SK-N-SH (cell line): ENCODE results near the gene PLCB1. TPM values are rescaled to one million over a fixed set of nuclear protein-coding genes. Genes with fewer than 3 reads are reported as not detected.
A peak's percentile ranks its signal among the peaks of the same experiment; 100 is the strongest.

Source experiments
- CTCF ChIA-PET: fragments of 300-600, 350-600 bp; formaldehyde crosslinking; extraction: SDS; loops from one replicate; lab custom pipeline; 2021; lab: Yijun Ruan, JAX
- POLR2A ChIA-PET: fragments of 350-600 bp; sonication (Branson Sonifier 250); formaldehyde crosslinking; extraction: SDS; loops from one replicate; lab custom pipeline; 2020; ENCODE audit warnings: antibody characterized with exemption, inconsistent platforms; lab: Yijun Ruan, JAX
- DNase-seq: peaks from one replicate; pipeline ENCODE4 v3.0.0; 2012
- H2AFZ ChIP-seq: fragments of 200-600 bp; sonication (generic); 2 replicates; pipeline ENCODE4 v1.8.1; 2016; ENCODE audit warnings: antibody characterized with exemption, mild to moderate bottlenecking, low read depth
- H3F3A ChIP-seq: fragments of 200-600 bp; sonication (generic); replicated peaks from 2 replicates; pipeline ENCODE3; 2016; ENCODE audit warnings: antibody characterized with exemption, mild to moderate bottlenecking; ENCODE audit not compliant: insufficient read depth
- H3K27ac ChIP-seq, 2 experiments: fragments of 200-500 bp in 1 of 2; fragments of 200-600 bp in 1 of 2; sonication (Bioruptor generic) in 1 of 2; sonication (generic), shearing (Covaris generic) in 1 of 2; 2 replicates each; pipeline versions ENCODE4 v1.5.1 to v1.6.1; 2014 to 2016; ENCODE audit warnings: low read depth in 2 of 2, inconsistent platforms in 1 of 2, low read length in 1 of 2, mild to moderate bottlenecking in 1 of 2, mixed read lengths in 1 of 2
- H3K27me3 ChIP-seq: fragments of 200-600 bp; sonication (generic), shearing (Covaris generic); 2 replicates; pipeline ENCODE4 v1.6.1; 2016; ENCODE audit warnings: mixed run types; ENCODE audit not compliant: insufficient read depth
- H3K36me3 ChIP-seq, 2 experiments: fragments of 200-500 bp in 1 of 2; fragments of 200-600 bp in 1 of 2; sonication (Bioruptor generic) in 1 of 2; sonication (generic) in 1 of 2; replicated peaks in 1 of 2; 2 replicates each; pipeline versions ENCODE3 to v1.5.1; 2014 to 2016; ENCODE audit warnings: low read length in 1 of 2, mild to moderate bottlenecking in 1 of 2; ENCODE audit not compliant: insufficient read depth in 2 of 2, control insufficient read depth in 1 of 2
- H3K4me1 ChIP-seq, 2 experiments: fragments of 200-500 bp in 1 of 2; fragments of 200-600 bp in 1 of 2; sonication (Bioruptor generic) in 1 of 2; sonication (generic), shearing (Covaris generic) in 1 of 2; 2 replicates each; pipeline versions ENCODE4 v1.5.1 to v1.6.1; 2014 to 2016; ENCODE audit warnings: low read depth in 1 of 2, low read length in 1 of 2, mixed run types in 1 of 2; ENCODE audit not compliant: insufficient read depth in 2 of 2, control insufficient read depth in 1 of 2
- H3K4me2 ChIP-seq: fragments of 200-600 bp; sonication (generic), shearing (Covaris generic); 2 replicates; pipeline ENCODE4 v1.6.1; 2017; ENCODE audit warnings: mixed run types
- H3K4me3 ChIP-seq, 2 experiments: fragments of 200-500 bp in 1 of 2; fragments of 200-600 bp in 1 of 2; sonication (Bioruptor generic) in 1 of 2; sonication (generic), shearing (Covaris generic) in 1 of 2; 2 replicates each; pipeline versions ENCODE4 v1.5.1 to v1.8.1; 2014 to 2016; ENCODE audit warnings: low read depth in 2 of 2, inconsistent platforms in 1 of 2, low read length in 1 of 2, mild to moderate bottlenecking in 1 of 2, mixed read lengths in 1 of 2, moderate library complexity in 1 of 2
- H3K79me2 ChIP-seq: fragments of 200-600 bp; sonication (generic); 2 replicates; pipeline ENCODE4 v1.8.1; 2017; ENCODE audit warnings: mild to moderate bottlenecking; ENCODE audit not compliant: insufficient read depth
- H3K9ac ChIP-seq: fragments of 200-600 bp; sonication (generic); 2 replicates; pipeline ENCODE4 v1.6.1; 2017; ENCODE audit warnings: mixed run types
- H3K9me2 ChIP-seq: fragments of 200-600 bp; sonication (generic); 2 replicates; pipeline ENCODE4 v1.6.1; 2017; ENCODE audit warnings: mixed run types
- H3K9me3 ChIP-seq: fragments of 200-600 bp; sonication (generic); 2 replicates; pipeline ENCODE4 v1.6.1; 2017; ENCODE audit warnings: mixed run types, mild to moderate bottlenecking, moderate library complexity
- H4K20me1 ChIP-seq: fragments of 200-600 bp; sonication (generic); 2 replicates; pipeline ENCODE4 v1.6.1; 2017; ENCODE audit warnings: mild to moderate bottlenecking, mixed run types; ENCODE audit not compliant: insufficient read depth
- ELF1 ChIP-seq: IDR thresholded peaks from 2 replicates; pipeline ENCODE4 v1.4.0; 2012
- EP300 ChIP-seq, 2 experiments: IDR thresholded peaks; 2 replicates each; pipeline versions ENCODE4 v1.4.0 to v1.6.1; 2012; ENCODE audit warnings: borderline replicate concordance in 1 of 2, low read depth in 1 of 2, low read length in 1 of 2
- EZH2phosphoT487 ChIP-seq: fragments of 200-600 bp; sonication (generic); IDR thresholded peaks from 2 replicates; pipeline ENCODE4 v1.6.1; 2017; ENCODE audit warnings: low read depth, mixed run types, mild to moderate bottlenecking, antibody characterized with exemption, moderate library complexity, borderline replicate concordance
- FOSL2 ChIP-seq: IDR thresholded peaks from 2 replicates; pipeline ENCODE4 v1.4.0; 2012; ENCODE audit warnings: low read depth, mild to moderate bottlenecking, moderate library complexity, borderline replicate concordance
- FOXJ3 ChIP-seq: sonication (generic); formaldehyde crosslinking; IDR thresholded peaks from 2 replicates; pipeline ENCODE4 v1.5.1; 2020; ENCODE audit warnings: mild to moderate bottlenecking, missing genetic modification reagents
- FOXM1 ChIP-seq: IDR thresholded peaks from 2 replicates; pipeline ENCODE4 v1.4.0; 2012; ENCODE audit warnings: low read depth, mild to moderate bottlenecking
- GABPA ChIP-seq: IDR thresholded peaks from 2 replicates; pipeline ENCODE4 v1.4.0; 2012; ENCODE audit warnings: low read depth, mild to moderate bottlenecking
- MEF2A ChIP-seq: IDR thresholded peaks from 2 replicates; pipeline ENCODE4 v1.4.0; 2012; ENCODE audit warnings: low read depth, borderline replicate concordance
- MXI1 ChIP-seq: IDR thresholded peaks from 2 replicates; pipeline ENCODE4 v1.6.1; 2012; ENCODE audit warnings: mild to moderate bottlenecking, low read depth, low read length, improper control_type of control experiment
- NFIC ChIP-seq: IDR thresholded peaks from 2 replicates; pipeline ENCODE4 v1.4.0; 2012; ENCODE audit warnings: borderline replicate concordance
- PBX3 ChIP-seq: IDR thresholded peaks from 2 replicates; pipeline ENCODE4; 2012
- POLR2AphosphoS5 ChIP-seq: IDR thresholded peaks from 2 replicates; pipeline ENCODE4 v1.6.1; 2012; ENCODE audit warnings: low read depth, low read length
- SIN3A ChIP-seq: IDR thresholded peaks from 2 replicates; pipeline ENCODE4 v1.6.1; 2012; ENCODE audit warnings: low read depth, mild to moderate bottlenecking, low read length, moderate library complexity, borderline replicate concordance
- SMC3 ChIP-seq: IDR thresholded peaks from 2 replicates; pipeline ENCODE4 v1.6.1; 2012; ENCODE audit warnings: low read depth, low read length, improper control_type of control experiment
- TCF12 ChIP-seq: IDR thresholded peaks from 2 replicates; pipeline ENCODE4 v1.4.0; 2012
- TEAD4 ChIP-seq: IDR thresholded peaks from 2 replicates; pipeline ENCODE4 v1.4.0; 2012; ENCODE audit warnings: mild to moderate bottlenecking, borderline replicate concordance; ENCODE audit not compliant: insufficient read depth
- YY1 ChIP-seq: IDR thresholded peaks from 2 replicates; pipeline ENCODE4 v1.4.0; 2012; ENCODE audit warnings: low read depth, mild to moderate bottlenecking
- WGBS: methylation state at CpG from one replicate; pipeline ENCODE4 v1.1.6; 2017; ENCODE audit warnings: low lambda C conversion rate; 5-methylcytosine and 5-hydroxymethylcytosine counted together
- polyA plus RNA-seq, 3 experiments: library from polyadenylated mRNA; depleted of rRNA; stranded (reverse); fragments of >200 nt; gene quantifications; 2 replicates each; pipeline ENCODE4 v1.2.3, GENCODE V29; 2012
- TF ChIP-seq, protein P1 (sequence below): fragments of 150-350 bp; IDR thresholded peaks from 2 replicates; pipeline ENCODE4 v1.6.1; 2017; ENCODE audit warnings: antibody characterized with exemption, low read length, low read depth, borderline replicate concordance
- TF ChIP-seq, protein P2 (sequence below): fragments of 150-350 bp; IDR thresholded peaks from 2 replicates; pipeline ENCODE4 v1.6.1; 2016; ENCODE audit warnings: mild to moderate bottlenecking, low read depth, low read length

PLCB1 gene
- polyA plus RNA-seq, 1 of the 3 experiments (the other 2 are of a cell fraction), result 10.5 TPM

DNA sequence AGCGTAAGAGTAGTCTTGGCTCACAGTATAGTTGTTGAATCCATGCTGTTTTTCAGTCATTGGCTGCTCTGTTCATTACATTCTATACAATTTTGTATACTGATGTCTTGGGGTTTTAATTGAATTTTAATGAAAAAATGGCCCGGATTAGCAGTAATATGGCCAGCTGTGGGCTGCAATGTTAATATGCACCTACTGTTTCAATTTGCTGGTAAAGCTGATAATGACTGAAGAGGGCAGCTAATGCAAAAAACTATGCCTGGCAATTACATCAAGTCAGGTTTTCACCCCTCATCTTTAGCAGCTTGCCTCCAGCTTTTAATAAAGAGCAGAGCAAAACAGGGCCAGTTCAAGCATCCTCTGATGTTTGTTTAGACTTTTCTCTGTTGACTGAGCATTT, 394.5 kb downstream of the PLCB1 start:
- Histone ChIP-seq H3F3A (peaks cover 39% of the 10 kb centered on the region), H3K4me1 (peaks cover 4 to 5% of the 10 kb centered on the region in 2 experiments; a peak in 3 of 4 replicates), H3K9me2 (no peaks in the 10 kb centered on the region), H4K20me1 (no peaks in the 10 kb centered on the region), H3K27ac (peak overlapping the region in 1 of 2 experiments; percentile 76; a peak in 3 of 4 replicates), H3K79me2 (no peaks in the 10 kb centered on the region; the same call in 1 of the 2 replicates), H3K27me3 (no peaks in the 10 kb centered on the region), H2AFZ (no peak overlapping the region), H3K9me3 (no peaks in the 10 kb centered on the region), H3K4me3 (no peak overlapping the region), H3K4me2 (no peak overlapping the region), H3K36me3 (no peaks in the 10 kb centered on the region), H3K9ac (no peak overlapping the region)
- ChIA-PET CTCF (interaction anchor here (0.9 to 1.2 kb wide), 6 partner anchors 9 to 590 kb away, joined by 3 to 4 read pairs (median 3); no protein-coding TSS in a partner anchor), POLR2A (no interaction called here)
- WGBS, result 66% methylated on average over 2 of the region's 2 CpGs
- no peak for DNase-seq
- no peak for TF ChIP-seq EZH2phosphoT487
- peak in 1 of 2 experiments; percentile 31; a peak in 1 of 4 replicates for TF ChIP-seq EP300 (IDR thresholded peaks at IDR 0.05; ENCODE audit: borderline replicate concordance in 1 of 2, low read depth in 1 of 2, low read length in 1 of 2)
- TF ChIP-seq, protein P1, sequence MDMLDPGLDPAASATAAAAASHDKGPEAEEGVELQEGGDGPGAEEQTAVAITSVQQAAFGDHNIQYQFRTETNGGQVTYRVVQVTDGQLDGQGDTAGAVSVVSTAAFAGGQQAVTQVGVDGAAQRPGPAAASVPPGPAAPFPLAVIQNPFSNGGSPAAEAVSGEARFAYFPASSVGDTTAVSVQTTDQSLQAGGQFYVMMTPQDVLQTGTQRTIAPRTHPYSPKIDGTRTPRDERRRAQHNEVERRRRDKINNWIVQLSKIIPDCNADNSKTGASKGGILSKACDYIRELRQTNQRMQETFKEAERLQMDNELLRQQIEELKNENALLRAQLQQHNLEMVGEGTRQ, result no peak
- no peak for TF ChIP-seq PBX3
- no peak for TF ChIP-seq MEF2A
- TF ChIP-seq, all 33 proteins: peak for 1

DNA sequence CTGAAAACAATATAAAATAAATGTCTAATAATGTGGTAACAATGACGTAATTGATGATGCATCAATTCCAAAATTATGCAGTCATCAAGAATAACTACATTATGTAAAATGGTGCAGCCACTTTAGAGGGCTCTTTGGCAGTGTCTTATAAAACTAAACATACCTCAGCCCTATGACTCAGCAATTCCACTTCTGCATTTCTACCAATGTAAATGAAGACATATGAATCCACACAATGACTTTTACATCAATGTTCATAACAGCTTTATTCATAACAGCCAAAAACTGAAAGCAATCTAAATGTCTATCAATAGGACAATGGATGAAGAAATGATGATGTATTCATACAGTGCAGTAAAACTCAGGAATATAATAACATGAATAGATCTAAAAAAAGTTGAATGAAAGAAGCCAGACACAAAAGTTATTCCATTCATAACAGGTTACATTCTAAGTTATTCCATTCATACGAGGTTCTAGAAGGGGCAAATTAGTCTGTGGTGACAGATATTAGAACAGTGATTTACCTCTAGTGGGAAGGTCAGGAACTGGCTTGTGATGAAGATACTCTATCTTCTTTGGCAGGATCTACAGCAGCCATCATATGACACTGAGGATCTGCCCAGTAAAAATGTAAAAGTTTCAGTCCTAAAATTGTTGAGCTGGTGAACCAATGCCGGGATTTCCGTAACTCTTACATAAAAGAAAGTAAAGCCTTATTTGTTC, 396.1 kb downstream of the PLCB1 start:
- no peak overlapping the region for H3K9ac ChIP-seq
- DNase-seq, result no peak
- H2AFZ ChIP-seq, result no peak overlapping the region
- CTCF ChIA-PET, result interaction anchor here (1.2 to 3.6 kb wide), 4 partner anchors 8 to 485 kb away, joined by 3 to 14 read pairs (median 3); no protein-coding TSS in a partner anchor
- no peaks in the 10 kb centered on the region for H3K9me2 ChIP-seq
- H3K79me2 ChIP-seq, result peaks cover 7% of the 10 kb centered on the region
- H3K4me2 ChIP-seq, result no peak overlapping the region; the same call in 1 of the 2 replicates
- POLR2A ChIA-PET, result no interaction called here
- H3K27ac ChIP-seq, result peak overlapping the region; percentile 53 to 85
- H3K27me3 ChIP-seq, result no peaks in the 10 kb centered on the region
- H3K9me3 ChIP-seq, result no peaks in the 10 kb centered on the region
- H3F3A ChIP-seq, result peaks cover 39% of the 10 kb centered on the region
- 50% methylated on average over 4 of the region's 4 CpGs for WGBS
- H4K20me1 ChIP-seq, result no peaks in the 10 kb centered on the region
- H3K4me1 ChIP-seq, result peaks cover 5 to 6% of the 10 kb centered on the region in 2 experiments; a peak in 3 of 4 replicates
- no peak overlapping the region for H3K4me3 ChIP-seq
- peaks cover 0 to 4% of the 10 kb centered on the region in 2 experiments for H3K36me3 ChIP-seq
- 0 out of 2 replicates have a peak, but pooled peaks have one; percentile 31 for TF ChIP-seq YY1
- peak in 1 of 2 experiments; percentile 69; a peak in 1 of 4 replicates for TF ChIP-seq EP300 (IDR thresholded peaks at IDR 0.05; ENCODE audit: borderline replicate concordance in 1 of 2, low read depth in 1 of 2, low read length in 1 of 2)
- TF ChIP-seq, protein P1, result no peak
- TF ChIP-seq TEAD4, result peak; percentile 60; the same call in 1 of the 2 replicates
- TF ChIP-seq FOXJ3 (CRISPR knock-in tag), result no peak
- no peak for TF ChIP-seq FOXM1
- TF ChIP-seq, protein P2, sequence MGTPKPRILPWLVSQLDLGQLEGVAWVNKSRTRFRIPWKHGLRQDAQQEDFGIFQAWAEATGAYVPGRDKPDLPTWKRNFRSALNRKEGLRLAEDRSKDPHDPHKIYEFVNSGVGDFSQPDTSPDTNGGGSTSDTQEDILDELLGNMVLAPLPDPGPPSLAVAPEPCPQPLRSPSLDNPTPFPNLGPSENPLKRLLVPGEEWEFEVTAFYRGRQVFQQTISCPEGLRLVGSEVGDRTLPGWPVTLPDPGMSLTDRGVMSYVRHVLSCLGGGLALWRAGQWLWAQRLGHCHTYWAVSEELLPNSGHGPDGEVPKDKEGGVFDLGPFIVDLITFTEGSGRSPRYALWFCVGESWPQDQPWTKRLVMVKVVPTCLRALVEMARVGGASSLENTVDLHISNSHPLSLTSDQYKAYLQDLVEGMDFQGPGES, result no peak
- no peak for TF ChIP-seq SIN3A
- TF ChIP-seq EZH2phosphoT487, result no peak
- no peak for TF ChIP-seq SMC3
- peak; percentile 78; the same call in 1 of the 2 replicates for TF ChIP-seq TCF12
- no peak for TF ChIP-seq ELF1
- no peak for TF ChIP-seq GABPA
- no peak for TF ChIP-seq MXI1
- peak; percentile 75 for TF ChIP-seq FOSL2
- peak; percentile 64 for TF ChIP-seq NFIC
- no peak; the same call in 1 of the 2 replicates for TF ChIP-seq POLR2AphosphoS5
- TF ChIP-seq PBX3, result peak; percentile 59
